A549 (cell line): Measurements from ENCODE around the gene KCNIP4.

Experiments used
- CEBPB ChIP-seq, 2 experiments: fragments of >200 bp in 1 of 2; sonication (Bioruptor Twin) in 1 of 2; formaldehyde crosslinking in 1 of 2; IDR thresholded peaks; 2 replicates each; pipeline ENCODE4 v1.6.1; 2012 to 2016
- MAFK ChIP-seq: fragments of 450-650 bp; IDR thresholded peaks from 2 replicates; pipeline ENCODE4 v1.6.1; 2014; ENCODE audit not compliant: partially characterized antibody
- TF ChIP-seq, protein P1 (sequence below): fragments of >200 bp; sonication (Bioruptor Twin); formaldehyde crosslinking; IDR thresholded peaks from 3 replicates; pipeline ENCODE4 v1.5.1; 2016

DNA sequence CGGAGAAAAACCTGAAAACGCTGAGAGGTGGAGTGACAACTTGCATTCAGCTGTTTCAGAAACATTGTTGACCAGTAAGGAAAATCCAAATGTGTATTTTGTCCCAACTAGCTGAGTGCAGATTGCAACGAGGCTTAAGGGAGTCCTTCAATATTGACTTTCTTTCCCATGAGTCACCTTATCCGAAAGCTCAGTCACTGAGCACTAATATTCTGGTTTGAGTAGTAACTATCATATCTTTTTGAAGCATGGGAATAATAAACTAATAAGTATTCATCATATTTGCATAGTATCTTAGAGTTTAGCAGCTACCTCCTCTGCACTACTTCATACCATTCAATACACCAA, 644.1 kb downstream of the KCNIP4 start:
- no peak for TF ChIP-seq MAFK
- TF ChIP-seq, protein P1, sequence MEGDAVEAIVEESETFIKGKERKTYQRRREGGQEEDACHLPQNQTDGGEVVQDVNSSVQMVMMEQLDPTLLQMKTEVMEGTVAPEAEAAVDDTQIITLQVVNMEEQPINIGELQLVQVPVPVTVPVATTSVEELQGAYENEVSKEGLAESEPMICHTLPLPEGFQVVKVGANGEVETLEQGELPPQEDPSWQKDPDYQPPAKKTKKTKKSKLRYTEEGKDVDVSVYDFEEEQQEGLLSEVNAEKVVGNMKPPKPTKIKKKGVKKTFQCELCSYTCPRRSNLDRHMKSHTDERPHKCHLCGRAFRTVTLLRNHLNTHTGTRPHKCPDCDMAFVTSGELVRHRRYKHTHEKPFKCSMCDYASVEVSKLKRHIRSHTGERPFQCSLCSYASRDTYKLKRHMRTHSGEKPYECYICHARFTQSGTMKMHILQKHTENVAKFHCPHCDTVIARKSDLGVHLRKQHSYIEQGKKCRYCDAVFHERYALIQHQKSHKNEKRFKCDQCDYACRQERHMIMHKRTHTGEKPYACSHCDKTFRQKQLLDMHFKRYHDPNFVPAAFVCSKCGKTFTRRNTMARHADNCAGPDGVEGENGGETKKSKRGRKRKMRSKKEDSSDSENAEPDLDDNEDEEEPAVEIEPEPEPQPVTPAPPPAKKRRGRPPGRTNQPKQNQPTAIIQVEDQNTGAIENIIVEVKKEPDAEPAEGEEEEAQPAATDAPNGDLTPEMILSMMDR, result no peak
- TF ChIP-seq CEBPB (IDR thresholded peaks at IDR 0.05), result no peak
